ENCODE measurements around the gene SLC25A24.
"Not testable (repeated sequence)": the region's sequence is repeated elsewhere in the genome, so short reads cannot be mapped to it uniquely, and the experiment has no call there.

The SLC25A24 gene

GRCh38 chr1:108133148-108133547 lies 67.0 kb downstream of the SLC25A24 start:
- DNase-seq: not testable (repeated sequence)

DNA sequence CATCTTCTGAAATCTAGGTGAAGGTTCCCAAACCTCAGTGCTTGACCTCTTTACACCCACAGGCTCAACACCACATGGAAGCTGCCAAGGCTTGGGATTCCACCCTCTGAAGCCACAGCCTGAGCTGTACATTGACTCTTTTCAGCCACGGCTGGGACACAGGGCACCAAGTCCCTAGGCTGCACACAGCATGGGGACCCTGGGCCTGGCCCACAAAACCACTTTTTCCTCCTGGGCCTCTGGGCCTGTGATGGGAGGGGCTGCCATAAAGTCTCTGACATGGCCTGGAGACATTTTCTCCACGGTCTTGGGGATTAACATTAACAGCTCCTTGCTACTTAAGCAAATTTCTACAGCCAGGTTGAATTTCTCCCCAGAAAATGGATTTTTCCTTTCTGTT lies 67.8 kb downstream of the SLC25A24 start:
- DNase-seq: not testable (repeated sequence)

DNA sequence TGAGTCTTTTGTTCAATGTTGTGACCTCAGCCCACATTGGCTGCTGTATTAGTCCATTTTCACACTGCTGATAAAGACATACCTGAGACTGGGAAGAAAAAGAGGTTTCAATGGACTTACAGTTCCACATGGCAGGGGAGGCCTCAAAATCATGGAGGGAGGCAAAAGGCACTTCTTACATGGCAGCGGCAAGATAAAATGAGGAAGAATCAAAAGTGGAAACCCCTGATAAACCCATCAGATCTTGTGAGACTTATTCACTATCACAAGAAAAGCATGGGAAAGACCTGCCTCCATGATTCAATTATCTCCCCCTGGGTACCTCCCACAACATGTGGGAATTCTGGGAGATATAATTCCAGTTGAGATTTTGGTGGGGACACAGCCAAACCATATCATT lies 68.9 kb downstream of the SLC25A24 start:
- not testable (repeated sequence) for DNase-seq

DNA sequence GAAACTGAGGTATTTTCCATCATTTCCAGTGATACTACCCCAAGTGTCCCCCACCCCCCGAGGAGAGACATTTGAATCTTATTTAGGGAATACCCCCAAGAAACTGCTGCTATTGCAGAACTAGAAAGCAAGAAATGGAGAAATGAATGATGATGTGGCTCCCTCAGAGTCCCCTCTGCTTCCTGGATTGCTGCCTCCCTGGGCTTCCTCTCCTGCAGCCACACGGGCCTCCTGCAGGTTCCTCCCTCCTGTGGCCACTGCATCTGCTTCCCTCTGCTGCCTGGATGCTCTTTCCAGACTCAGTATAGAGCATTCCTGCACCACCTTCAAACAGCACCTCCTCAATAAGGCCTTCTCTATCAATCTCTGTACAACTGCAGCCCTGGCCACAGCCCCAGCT lies 69.3 kb downstream of the SLC25A24 start:
- no peak for DNase-seq

DNA sequence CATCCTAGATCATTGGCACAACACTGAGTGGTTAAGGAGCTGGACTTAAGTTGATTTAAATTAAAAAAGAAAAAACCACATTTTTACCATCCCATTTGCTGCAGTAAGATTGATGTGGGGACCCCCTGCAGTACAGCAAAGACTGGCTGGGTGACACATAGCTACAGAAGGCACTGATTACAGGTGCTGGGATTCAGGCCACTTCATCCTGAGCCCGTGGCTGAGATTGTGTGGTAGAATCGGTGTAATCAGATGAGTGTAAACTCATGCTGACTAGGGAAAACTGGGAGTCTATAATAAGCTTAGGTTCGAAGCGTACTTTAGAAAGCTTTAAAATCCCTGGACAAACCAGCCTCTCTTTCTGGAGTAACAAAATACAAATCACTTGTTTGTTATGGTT lies 70.1 kb downstream of the SLC25A24 start:
- DNase-seq: no peak

DNA sequence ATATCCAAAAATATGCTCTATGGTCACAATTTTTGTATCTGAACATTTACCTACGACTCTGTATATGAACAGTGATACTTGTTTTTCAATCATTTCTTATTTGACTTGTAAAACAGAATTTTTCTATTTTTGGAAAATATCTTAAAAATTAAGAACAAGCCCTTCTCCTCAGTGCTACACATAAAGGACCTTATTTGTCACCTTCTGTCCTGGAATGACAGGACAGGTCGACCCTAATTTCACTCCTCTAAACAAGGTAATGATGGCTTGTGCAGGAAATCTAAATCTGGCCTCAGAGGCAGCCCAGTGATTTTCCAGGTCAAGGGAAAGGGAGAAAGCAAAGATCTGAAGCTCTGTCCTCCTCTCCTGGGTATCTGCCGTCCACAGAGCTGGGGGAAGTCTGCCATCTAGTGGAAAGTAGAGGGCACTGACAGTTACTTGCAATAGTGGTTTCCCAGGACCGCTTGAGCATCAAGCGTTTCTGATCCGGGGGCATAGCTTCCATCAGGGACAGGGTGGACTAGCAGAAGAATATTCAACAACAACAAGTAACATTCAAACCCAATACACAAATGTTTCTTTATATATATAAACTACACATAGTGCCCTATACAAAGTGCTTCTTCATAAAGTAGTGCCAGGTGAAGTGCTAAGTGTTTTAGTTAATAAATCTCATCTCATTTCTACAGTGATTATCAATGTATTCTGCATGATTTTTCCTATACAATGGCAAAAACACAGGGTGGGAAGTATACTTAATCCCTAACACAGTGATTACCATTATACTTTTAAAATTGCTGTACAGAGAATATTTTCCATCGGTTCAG lies 74.6 kb downstream of the SLC25A24 start:
- DNase-seq: peak; percentile 61

GRCh38 chr1:108124622-108125311 lies 75.4 kb downstream of the SLC25A24 start:
- no peak for DNase-seq

DNA sequence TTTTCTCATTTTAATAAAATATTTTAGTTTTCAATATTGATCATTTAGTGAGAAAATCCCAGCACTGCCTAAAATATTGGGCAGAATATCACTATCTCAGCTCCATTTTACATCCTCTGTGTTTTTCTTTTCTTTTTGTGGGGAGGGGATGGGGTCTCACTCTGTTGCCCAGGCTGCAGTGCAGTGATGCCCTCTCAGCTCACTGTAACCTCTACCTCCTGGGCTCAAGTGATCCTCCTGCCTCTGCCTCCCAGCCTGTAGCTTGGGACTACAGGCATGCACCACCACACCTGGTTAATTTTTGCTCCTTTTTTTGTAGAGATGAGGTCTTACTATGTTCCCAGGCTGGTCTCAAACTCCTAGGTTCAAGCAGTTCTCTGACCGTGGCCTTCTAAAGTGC lies 76.1 kb downstream of the SLC25A24 start:
- DNase-seq: no peak

DNA sequence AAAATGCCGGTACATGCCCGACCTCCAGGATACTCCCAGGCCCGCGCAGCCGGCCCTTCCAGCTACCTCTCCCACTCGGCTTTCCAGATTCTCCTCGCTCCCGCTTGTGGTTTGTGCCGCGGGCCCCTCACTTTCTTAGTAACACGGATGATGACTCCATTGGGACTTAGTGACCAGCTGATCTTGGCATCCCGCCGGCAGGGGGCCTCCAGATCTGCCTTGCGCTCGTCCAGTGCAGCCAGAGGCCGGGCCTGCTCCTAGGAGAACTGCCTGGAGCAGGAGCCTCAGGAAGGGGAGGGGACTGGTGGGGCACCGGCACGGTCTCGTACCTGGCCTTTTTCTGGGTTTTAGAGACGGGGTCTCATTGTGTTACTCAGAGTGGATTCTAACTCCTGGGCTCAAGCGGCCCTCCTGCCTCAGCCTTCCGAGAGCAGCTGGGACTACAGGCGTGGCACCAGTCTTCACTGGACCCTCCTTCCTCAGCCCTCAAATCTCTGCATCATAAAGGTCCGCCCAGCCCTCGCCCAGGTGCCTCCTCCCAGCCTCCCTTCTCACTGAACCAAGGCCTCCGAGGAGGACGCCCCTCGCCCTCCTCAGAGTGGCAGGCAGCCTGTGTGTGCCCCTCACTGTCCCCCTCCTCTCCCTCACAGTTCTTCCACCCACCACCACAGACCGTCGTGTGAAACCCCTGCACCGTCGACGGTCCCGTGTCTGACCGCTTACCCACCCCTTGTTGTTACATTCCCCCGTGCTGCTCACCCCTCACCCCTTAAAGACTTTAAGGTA lies 78.6 kb downstream of the SLC25A24 start:
- no peak for DNase-seq

DNA sequence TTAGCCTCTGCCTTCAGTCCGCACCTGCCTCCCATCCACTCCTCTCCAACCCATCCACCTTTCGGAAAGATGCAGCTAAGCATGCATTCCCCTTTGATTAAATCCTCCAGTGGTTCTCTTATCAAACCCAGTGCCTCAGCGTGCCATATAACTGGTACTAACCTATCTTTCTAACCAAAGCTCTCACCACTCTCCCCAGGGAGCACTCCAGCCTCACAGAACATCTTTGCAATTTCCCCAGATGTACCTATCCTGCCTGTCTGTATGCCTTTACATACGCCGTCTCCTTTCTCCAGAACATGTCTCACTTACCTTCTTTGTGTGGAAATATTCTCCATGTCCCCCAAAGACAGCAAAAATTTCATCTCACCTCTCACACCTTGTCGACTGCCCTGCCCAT lies 80.0 kb downstream of the SLC25A24 start:
- no peak for DNase-seq

- DNase-seq: no peak
Measured at GRCh38 chr1:108119500-108119899, 80.6 kb downstream of the SLC25A24 start.

DNA sequence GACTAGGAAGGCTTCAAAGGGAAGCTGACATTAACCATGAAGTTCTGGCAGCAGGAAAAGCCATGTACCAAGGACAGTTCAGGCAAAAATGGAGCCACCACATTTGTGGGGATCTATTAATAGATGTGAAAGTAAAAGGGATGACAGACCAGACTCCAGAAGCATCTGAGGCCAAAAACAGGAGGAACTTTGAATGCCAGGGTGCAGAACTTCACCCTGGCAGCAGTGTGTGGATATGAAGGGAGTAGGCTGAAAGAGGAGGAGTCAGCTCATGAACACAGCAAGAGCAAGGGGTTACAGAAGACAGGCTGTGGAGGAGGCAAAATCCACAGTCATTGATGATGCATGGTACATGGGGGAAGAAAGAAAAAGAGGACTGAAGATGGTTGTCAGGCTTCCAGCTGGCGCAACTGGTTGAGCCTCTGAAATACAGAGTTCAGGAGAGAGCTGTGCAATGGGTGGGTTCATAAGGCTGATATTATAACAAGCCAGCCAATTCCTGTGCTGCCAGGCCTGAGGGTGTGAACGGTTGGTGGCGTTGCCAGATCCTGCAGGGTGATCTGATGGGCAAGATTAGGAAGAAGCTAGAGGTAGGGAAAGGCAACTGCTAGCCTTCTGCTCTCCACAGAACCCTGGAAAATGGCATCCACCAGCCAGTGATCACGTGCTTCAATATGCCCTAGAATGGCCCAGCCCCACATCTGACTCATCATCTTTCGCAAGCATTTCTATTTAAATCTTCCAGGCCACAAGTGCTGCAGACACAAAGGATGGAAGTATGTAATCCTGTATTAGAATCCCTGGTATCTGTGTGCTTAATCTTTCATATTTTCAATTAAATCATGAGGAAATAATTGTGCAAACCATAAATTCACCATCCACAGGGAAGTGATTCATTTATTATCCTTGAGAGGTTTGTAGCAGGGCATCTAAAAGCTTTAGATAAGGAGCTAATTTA lies 81.9 kb downstream of the SLC25A24 start:
- DNase-seq: no peak

- no peak for DNase-seq
Measured at GRCh38 chr1:108117237-108117636, 82.9 kb downstream of the SLC25A24 start.

GRCh38 chr1:108114033-108114599 lies 86.0 kb downstream of the SLC25A24 start:
- DNase-seq: no peak

DNA sequence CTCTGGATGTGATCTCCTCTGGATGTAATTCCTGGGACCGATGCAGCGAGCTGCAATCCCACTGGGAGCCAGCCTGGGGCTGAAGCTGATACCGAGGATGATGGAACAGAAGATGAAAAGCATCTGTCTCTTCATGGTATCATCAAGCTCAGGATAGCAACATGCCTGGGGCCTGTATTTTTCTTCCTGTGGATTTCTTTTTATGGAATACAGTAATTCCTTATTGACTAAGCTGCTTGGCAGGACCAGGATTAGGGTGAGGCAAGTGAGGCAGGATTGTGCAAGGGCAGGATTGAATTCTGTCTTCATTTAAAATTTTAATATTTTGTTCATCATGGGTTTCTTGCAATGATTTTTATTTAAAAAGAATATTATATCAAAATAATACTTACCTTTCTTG lies 86.6 kb downstream of the SLC25A24 start:
- DNase-seq: no peak

DNA sequence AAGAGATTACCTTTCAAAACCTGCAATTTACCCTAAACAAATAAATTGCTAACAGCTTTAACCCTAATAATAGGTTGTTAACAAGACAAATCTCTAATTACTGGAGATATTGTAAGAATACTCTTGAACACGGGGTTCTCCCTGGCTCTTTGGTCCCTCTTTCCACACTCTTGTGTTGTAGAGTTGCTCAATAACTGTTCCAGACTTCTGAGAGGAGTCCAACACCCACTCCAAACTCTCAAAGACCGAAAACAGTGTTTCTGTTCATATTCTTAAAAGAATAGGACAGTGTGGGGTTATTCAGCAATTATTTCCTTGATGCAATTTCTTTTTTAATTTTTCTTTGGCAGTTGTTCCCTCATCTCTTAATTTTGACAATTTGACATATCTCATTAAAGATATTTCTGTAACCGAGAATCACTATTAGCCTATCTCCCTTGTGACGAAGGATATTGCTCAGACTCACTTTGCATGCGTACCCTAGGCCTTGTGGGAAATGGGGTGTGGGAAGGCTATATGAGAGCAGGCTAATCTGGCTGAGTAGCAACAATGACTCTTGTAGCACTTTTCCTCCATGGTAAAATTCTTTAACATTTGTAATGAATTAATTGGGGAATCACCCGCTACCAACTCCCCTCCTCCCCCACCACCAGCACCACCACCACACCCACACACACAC lies 90.7 kb downstream of the SLC25A24 start:
- no peak for DNase-seq

DNA sequence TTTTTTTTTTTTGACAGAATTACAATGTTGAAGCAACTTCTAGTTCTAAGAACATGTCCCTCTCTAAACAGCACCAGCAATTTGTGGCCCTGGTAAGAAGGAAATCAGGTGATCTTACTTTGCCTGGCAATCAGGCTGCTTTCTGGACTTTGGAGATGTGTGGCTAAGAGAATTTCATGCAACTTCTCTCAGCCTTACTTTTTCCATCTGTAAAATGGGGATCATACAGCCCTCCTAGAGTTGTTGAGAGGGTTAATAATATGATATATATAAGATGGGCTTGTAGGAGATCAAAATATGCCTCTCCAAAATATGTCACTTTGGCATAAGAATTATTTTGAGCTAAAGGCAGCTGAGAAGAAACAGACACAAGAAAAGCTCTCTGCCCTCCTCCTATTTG lies 92.0 kb downstream of the SLC25A24 start:
- DNase-seq: no peak

DNA sequence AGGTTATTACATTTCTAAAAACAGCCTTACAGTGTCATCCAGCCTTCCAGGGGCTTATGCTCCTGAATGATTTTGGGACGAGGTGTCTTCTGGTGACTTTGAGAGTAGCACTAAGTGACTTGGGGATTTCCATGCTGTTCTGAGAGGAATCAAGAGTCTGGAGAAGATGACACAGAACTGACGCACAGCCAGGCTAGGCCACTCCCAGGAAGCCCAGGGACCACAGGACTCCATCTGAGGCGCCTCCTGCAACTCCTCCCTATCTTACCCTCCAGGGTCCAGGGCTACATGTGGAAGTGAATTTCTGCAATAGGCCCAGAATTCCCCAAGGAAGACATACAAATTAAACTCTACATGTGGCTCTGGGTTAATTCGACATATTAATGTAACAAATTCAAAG lies 92.5 kb downstream of the SLC25A24 start:
- DNase-seq: peak; percentile 9

DNA sequence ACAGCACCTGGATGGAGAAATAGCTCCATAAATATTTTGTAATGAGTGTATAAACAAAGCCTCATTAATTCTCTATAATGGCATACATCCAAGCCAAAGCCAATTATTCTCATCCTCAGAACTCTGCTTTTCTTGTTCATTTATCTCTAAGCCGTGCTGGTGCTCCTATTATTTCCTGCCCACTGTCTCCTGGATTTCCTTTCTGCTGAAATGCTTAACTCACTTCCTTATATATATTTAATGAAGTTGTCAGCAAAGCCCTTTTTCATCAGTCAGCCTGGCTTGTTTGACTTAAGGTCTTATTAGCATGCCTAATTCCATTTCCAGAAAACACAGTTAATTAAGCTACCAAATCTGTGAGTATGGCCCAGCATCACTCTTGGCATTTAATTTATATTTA lies 93.4 kb downstream of the SLC25A24 start:
- DNase-seq: no peak

GRCh38 chr1:108100148-108100547 lies 100.0 kb downstream of the SLC25A24 start:
- no peak for DNase-seq

- DNase-seq: no peak
Measured at GRCh38 chr1:108097018-108097417, 103.1 kb downstream of the SLC25A24 start.
